B cell (primary cell): Measurements from ENCODE around the gene PRAMEF20. TPM values are rescaled to one million over a fixed set of nuclear protein-coding genes. Genes with fewer than 3 reads are reported as not detected.

ENCODE experiments used
- ATAC-seq: fragments of 200-7000 bp; cut with Tn5 transposase; one replicate; pipeline ENCODE4 v1.10.0; 2021; ENCODE audit warnings: low read depth, mild to moderate bottlenecking, moderate number of reproducible peaks, moderate library complexity
- CTCF ChIA-PET: fragments of 350-600 bp; sonication (Branson Sonifier 250); formaldehyde crosslinking; loops from one replicate; lab custom pipeline; 2021; ENCODE audit warnings: antibody characterized with exemption, inconsistent platforms; lab: Charles Lee
- POLR2A ChIA-PET: fragments of 350-600 bp; sonication (Branson Sonifier 250); formaldehyde crosslinking; loops from one replicate; lab custom pipeline; 2021; ENCODE audit warnings: antibody characterized with exemption; lab: Charles Lee
- DNase-seq: peaks from one replicate; pipeline ENCODE4 v3.0.0; 2013
- H2AFZ ChIP-seq: 2 replicates; pipeline ENCODE4 v1.6.1; 2012; ENCODE audit warnings: mild to moderate bottlenecking, low read depth, low read length; ENCODE audit not compliant: insufficient read depth, poor library complexity, severe bottlenecking
- H3K27ac ChIP-seq, 2 donors: 1 replicate in 1 of 2; 2 replicates in 1 of 2; pipeline ENCODE4 v1.5.1; 2012 to 2013; ENCODE audit warnings: low read length in 2 of 2, mild to moderate bottlenecking in 2 of 2, moderate library complexity in 1 of 2
- H3K27me3 ChIP-seq, 4 experiments: fragments of 200-600 bp in 1 of 4; sonication (generic) in 1 of 4; replicated peaks in 1 of 4; 1 replicate in 2 of 4; 2 replicates in 2 of 4; pipeline versions ENCODE4 v1.6.1 to v1.7.0; 2013 to 2016; ENCODE audit warnings: low read length in 3 of 4, mild to moderate bottlenecking in 2 of 4, mixed read lengths in 1 of 4, moderate library complexity in 1 of 4; ENCODE audit not compliant: insufficient read depth in 4 of 4, control insufficient read depth in 3 of 4; ENCODE audit errors: control extremely low read depth in 1 of 4
- H3K36me3 ChIP-seq, 2 experiments: replicated peaks in 1 of 2; 1 replicate in 1 of 2; 2 replicates in 1 of 2; pipeline versions ENCODE4 v1.6.1 to v1.7.1; 2013; ENCODE audit warnings: low read length in 1 of 2; ENCODE audit not compliant: insufficient read depth in 2 of 2, control insufficient read depth in 1 of 2; ENCODE audit errors: control extremely low read depth in 1 of 2, extremely low read depth in 1 of 2
- H3K4me1 ChIP-seq, 2 donors: fragments of 200-600 bp in 1 of 2; sonication (generic) in 1 of 2; 1 replicate in 1 of 2; 2 replicates in 1 of 2; pipeline versions ENCODE4 v1.5.1 to v1.6.1; 2013 to 2017; ENCODE audit warnings: low read length in 2 of 2; ENCODE audit not compliant: control insufficient read depth in 2 of 2, insufficient read depth in 2 of 2
- H3K4me2 ChIP-seq: replicated peaks from 2 replicates; pipeline ENCODE3; 2012; ENCODE audit warnings: mild to moderate bottlenecking, low read depth, low read length; ENCODE audit not compliant: poor library complexity, severe bottlenecking
- H3K4me3 ChIP-seq, 5 experiments: fragments of 200-600 bp in 1 of 5; sonication (generic) in 1 of 5; 1 replicate in 3 of 5; 2 replicates in 2 of 5; pipeline versions ENCODE4 v1.5.1 to v1.7.0; 2011 to 2016; ENCODE audit warnings: low read length in 4 of 5, mild to moderate bottlenecking in 4 of 5, low read depth in 2 of 5, control low read depth in 1 of 5, moderate library complexity in 1 of 5; ENCODE audit not compliant: insufficient read depth in 1 of 5; ENCODE audit errors: control extremely low read depth in 1 of 5, extremely low read depth in 1 of 5
- H3K79me2 ChIP-seq: fragments of 200-600 bp; sonication (generic); one replicate; pipeline ENCODE4 v1.6.0; 2016; ENCODE audit warnings: low read length; ENCODE audit not compliant: control insufficient read depth, insufficient read depth
- H3K9ac ChIP-seq: fragments of 200-600 bp; sonication (generic); 2 replicates; pipeline ENCODE4 v1.6.1; 2017; ENCODE audit warnings: mild to moderate bottlenecking, low read length, moderate library complexity
- H3K9me3 ChIP-seq, 3 donors: one replicate each; pipeline versions ENCODE4 v1.6.1 to v1.7.1; 2013; ENCODE audit warnings: low read length in 2 of 3; ENCODE audit not compliant: control insufficient read depth in 2 of 3, insufficient read depth in 1 of 3; ENCODE audit errors: control extremely low read depth in 1 of 3
- H4K20me1 ChIP-seq: 2 replicates; pipeline ENCODE4 v1.6.0; 2012; ENCODE audit warnings: mild to moderate bottlenecking, low read length; ENCODE audit not compliant: insufficient read depth, control insufficient read depth, poor library complexity, severe bottlenecking
- H3K27ac Mint-ChIP-seq: one replicate; pipeline ENCODE4 v1.8.0; 2021; ENCODE audit warnings: mixed read lengths
- H3K27me3 Mint-ChIP-seq: one replicate; pipeline ENCODE4 v1.8.0; 2021; ENCODE audit warnings: mixed read lengths
- H3K4me1 Mint-ChIP-seq: one replicate; pipeline ENCODE4 v1.8.0; 2021; ENCODE audit warnings: mixed read lengths
- H3K4me3 Mint-ChIP-seq: one replicate; pipeline ENCODE4 v1.8.0; 2021; ENCODE audit warnings: mixed read lengths
- H3K9me3 Mint-ChIP-seq: one replicate; pipeline ENCODE4 v1.8.0; 2022; ENCODE audit warnings: mixed read lengths; ENCODE audit not compliant: insufficient read depth
- EZH2 ChIP-seq: IDR thresholded peaks from 2 replicates; pipeline ENCODE4 v1.6.1; 2012; ENCODE audit warnings: borderline replicate concordance, low read depth, mild to moderate bottlenecking, moderate library complexity, low read length; ENCODE audit not compliant: insufficient read depth, poor library complexity, severe bottlenecking
- WGBS: methylation state at CpG from one replicate; pipeline ENCODE4 v1.1.5; 2013; ENCODE audit warnings: missing lambda C conversion rate; ENCODE audit not compliant: insufficient coverage; 5-methylcytosine and 5-hydroxymethylcytosine counted together
- intact Hi-C: fragments of 100-400 bp; cut with micrococcal nuclease; formaldehyde crosslinking; loops from one replicate; pipeline ENCODE4 v1.10.0; 2022
- polyA plus RNA-seq: library from polyadenylated mRNA; depleted of rRNA; stranded (reverse); fragments of >200 nt; gene quantifications from 2 replicates; pipeline ENCODE4 v1.2.3, GENCODE V29; 2012
- total RNA-seq, 2 donors: library from RNA; stranded (reverse); fragments of 120-200 nt in 1 of 2; gene quantifications; 1 replicate in 1 of 2; 2 replicates in 1 of 2; pipeline versions ENCODE4 v1.2.3 to v1.2.4, GENCODE V29; 2013 to 2022
- TF ChIP-seq, protein P1 (sequence below): fragments of 200-600 bp; IDR thresholded peaks from one replicate; pipeline ENCODE4 v1.8.0; 2022; ENCODE audit warnings: antibody characterized with exemption, mild to moderate bottlenecking

Gene PRAMEF20
- total and polyA plus RNA-seq, 2 donors (not counting 1 experiment from before 2014, with no cell fraction given): not detected

- Histone ChIP-seq H3K4me2 (no peak overlapping the region), H3K27me3 (no peaks in the 10 kb centered on the region), H3K4me3 (no peak overlapping the region), H3K9ac (no peak overlapping the region), H2AFZ (no peak overlapping the region), H3K36me3 (no peaks in the 10 kb centered on the region), H3K9me3 (no peaks in the 10 kb centered on the region), H3K79me2 (no peaks in the 10 kb centered on the region), H4K20me1 (no peaks in the 10 kb centered on the region), H3K4me1 (no peaks in the 10 kb centered on the region), H3K27ac (no peak overlapping the region)
- POLR2A ChIA-PET: no interaction called here
- no peak for ATAC-seq
- CTCF ChIA-PET: no interaction called here
- DNase-seq: no peak
- WGBS: no CpG with 5 or more reads among the region's 1 CpG
- no peaks in the 10 kb centered on the region for H3K9me3 Mint-ChIP-seq
- TF ChIP-seq EZH2: no peak
- TF ChIP-seq, protein P1, sequence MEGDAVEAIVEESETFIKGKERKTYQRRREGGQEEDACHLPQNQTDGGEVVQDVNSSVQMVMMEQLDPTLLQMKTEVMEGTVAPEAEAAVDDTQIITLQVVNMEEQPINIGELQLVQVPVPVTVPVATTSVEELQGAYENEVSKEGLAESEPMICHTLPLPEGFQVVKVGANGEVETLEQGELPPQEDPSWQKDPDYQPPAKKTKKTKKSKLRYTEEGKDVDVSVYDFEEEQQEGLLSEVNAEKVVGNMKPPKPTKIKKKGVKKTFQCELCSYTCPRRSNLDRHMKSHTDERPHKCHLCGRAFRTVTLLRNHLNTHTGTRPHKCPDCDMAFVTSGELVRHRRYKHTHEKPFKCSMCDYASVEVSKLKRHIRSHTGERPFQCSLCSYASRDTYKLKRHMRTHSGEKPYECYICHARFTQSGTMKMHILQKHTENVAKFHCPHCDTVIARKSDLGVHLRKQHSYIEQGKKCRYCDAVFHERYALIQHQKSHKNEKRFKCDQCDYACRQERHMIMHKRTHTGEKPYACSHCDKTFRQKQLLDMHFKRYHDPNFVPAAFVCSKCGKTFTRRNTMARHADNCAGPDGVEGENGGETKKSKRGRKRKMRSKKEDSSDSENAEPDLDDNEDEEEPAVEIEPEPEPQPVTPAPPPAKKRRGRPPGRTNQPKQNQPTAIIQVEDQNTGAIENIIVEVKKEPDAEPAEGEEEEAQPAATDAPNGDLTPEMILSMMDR: no peak
- H3K27me3 Mint-ChIP-seq: peaks cover 15% of the 10 kb centered on the region
- H3K4me3 Mint-ChIP-seq: no peak overlapping the region
- intact Hi-C loops: loop anchor here (5.0 kb wide), 2 partner anchors 347 to 497 kb away; no protein-coding TSS in a partner anchor
- H3K4me1 Mint-ChIP-seq: no peaks in the 10 kb centered on the region
- H3K27ac Mint-ChIP-seq: no peak overlapping the region
Measured at GRCh38 chr1:13465515-13465914, 55.3 kb downstream of the PRAMEF20 start.

- Histone ChIP-seq H3K9ac (no peak overlapping the region), H4K20me1 (no peaks in the 10 kb centered on the region), H3K36me3 (no peaks in the 10 kb centered on the region), H2AFZ (no peak overlapping the region), H3K9me3 (peaks cover 0 to 4% (median 0%) of the 10 kb centered on the region in 3 donors), H3K4me1 (no peaks in the 10 kb centered on the region), H3K4me3 (no peak overlapping the region), H3K4me2 (no peak overlapping the region), H3K79me2 (no peaks in the 10 kb centered on the region), H3K27me3 (no peaks in the 10 kb centered on the region), H3K27ac (no peak overlapping the region)
- Mint-ChIP-seq H3K27ac (no peak overlapping the region), H3K4me3 (no peak overlapping the region), H3K27me3 (peaks cover 19% of the 10 kb centered on the region), H3K9me3 (no peaks in the 10 kb centered on the region), H3K4me1 (no peaks in the 10 kb centered on the region)
- ATAC-seq (no peak), DNase-seq (no peak)
- WGBS: 18% methylated on average over 3 of the region's 5 CpGs
- no peak for TF ChIP-seq EZH2
- TF ChIP-seq, protein P1: no peak
- ChIA-PET CTCF (no interaction called here), POLR2A (no interaction called here)
- intact Hi-C loops: loop anchor here (5.0 kb wide), 2 partner anchors 343 to 493 kb away; no protein-coding TSS in a partner anchor
Measured at GRCh38 chr1:13469343-13469742, 59.1 kb downstream of the PRAMEF20 start.

Other genes starting within 250 kb of the PRAMEF20 start
- gene HNRNPCL4, start 244.8 kb upstream of the PRAMEF20 start, total RNA-seq: not detected in 2 replicates
- not detected in 2 replicates for gene HNRNPCL4, start 244.8 kb upstream of the PRAMEF20 start, polyA plus RNA-seq
- not detected in 2 replicates for gene PRAMEF9, start 238.6 kb upstream of the PRAMEF20 start, total RNA-seq
- not detected in 2 replicates for gene PRAMEF9, start 238.6 kb upstream of the PRAMEF20 start, polyA plus RNA-seq
- not detected in 2 replicates for gene PRAMEF13, start 209.0 kb upstream of the PRAMEF20 start, total RNA-seq
- gene PRAMEF13, start 209.0 kb upstream of the PRAMEF20 start, polyA plus RNA-seq: not detected in 2 replicates
- gene PRAMEF18, start 184.3 kb upstream of the PRAMEF20 start, total RNA-seq: not detected in 2 replicates
- gene PRAMEF18, start 184.3 kb upstream of the PRAMEF20 start, polyA plus RNA-seq: not detected in 2 replicates
- not detected in 2 replicates for gene PRAMEF5, start 156.3 kb upstream of the PRAMEF20 start, total RNA-seq
- not detected in 2 replicates for gene PRAMEF5, start 156.3 kb upstream of the PRAMEF20 start, polyA plus RNA-seq
- gene PRAMEF8, start 125.3 kb upstream of the PRAMEF20 start, total RNA-seq: not detected in 2 replicates
- gene PRAMEF8, start 125.3 kb upstream of the PRAMEF20 start, polyA plus RNA-seq: not detected in 2 replicates
- not detected in 2 replicates for gene PRAMEF33, start 106.9 kb upstream of the PRAMEF20 start, total RNA-seq
- gene PRAMEF33, start 106.9 kb upstream of the PRAMEF20 start, polyA plus RNA-seq: not detected in 2 replicates
- not detected in 2 replicates for gene PRAMEF15, start 94.9 kb upstream of the PRAMEF20 start, total RNA-seq
- gene PRAMEF15, start 94.9 kb upstream of the PRAMEF20 start, polyA plus RNA-seq: not detected in 2 replicates
- not detected in 2 replicates for gene PRAMEF14, start 63.3 kb upstream of the PRAMEF20 start, total RNA-seq
- gene PRAMEF14, start 63.3 kb upstream of the PRAMEF20 start, polyA plus RNA-seq: not detected in 2 replicates
- not detected in 2 replicates for gene PRAMEF19, start 38.5 kb upstream of the PRAMEF20 start, total RNA-seq
- not detected in 2 replicates for gene PRAMEF19, start 38.5 kb upstream of the PRAMEF20 start, polyA plus RNA-seq
- gene PRAMEF17, start 20.8 kb upstream of the PRAMEF20 start, total RNA-seq: not detected in 2 replicates
- not detected in 2 replicates for gene PRAMEF17, start 20.8 kb upstream of the PRAMEF20 start, polyA plus RNA-seq
- gene LRRC38, start 103.6 kb downstream of the PRAMEF20 start, total RNA-seq: not detected in 2 replicates
- not detected in 2 replicates for gene LRRC38, start 103.6 kb downstream of the PRAMEF20 start, polyA plus RNA-seq
- gene PDPN, start 173.4 kb downstream of the PRAMEF20 start, total RNA-seq: 0.27 TPM in 1 of 2 replicates, not detected in the other
- gene PDPN, start 173.4 kb downstream of the PRAMEF20 start, polyA plus RNA-seq: not detected in 2 replicates